ENCODE results near the gene RHCE.

DNA sequence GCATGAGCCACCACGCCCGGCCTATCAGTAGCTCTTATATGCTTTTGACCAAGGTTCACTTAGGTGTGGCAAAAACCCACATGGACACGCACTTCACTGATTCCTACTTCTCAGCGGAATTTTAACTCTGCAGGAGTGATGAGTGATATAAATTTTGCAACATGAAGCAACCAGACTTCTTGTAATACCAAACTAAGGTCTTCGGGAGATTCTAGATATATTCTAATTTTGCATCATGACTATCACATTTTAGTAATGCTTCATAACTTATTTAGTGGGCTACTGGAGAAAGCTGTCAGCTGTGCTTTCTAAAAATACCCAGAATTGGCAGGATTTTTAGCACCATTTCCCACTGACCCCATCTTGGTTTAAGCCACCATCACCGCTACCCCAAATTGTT is 27.8 kb downstream of the RHCE start:
- TF ChIP-seq, protein P1, sequence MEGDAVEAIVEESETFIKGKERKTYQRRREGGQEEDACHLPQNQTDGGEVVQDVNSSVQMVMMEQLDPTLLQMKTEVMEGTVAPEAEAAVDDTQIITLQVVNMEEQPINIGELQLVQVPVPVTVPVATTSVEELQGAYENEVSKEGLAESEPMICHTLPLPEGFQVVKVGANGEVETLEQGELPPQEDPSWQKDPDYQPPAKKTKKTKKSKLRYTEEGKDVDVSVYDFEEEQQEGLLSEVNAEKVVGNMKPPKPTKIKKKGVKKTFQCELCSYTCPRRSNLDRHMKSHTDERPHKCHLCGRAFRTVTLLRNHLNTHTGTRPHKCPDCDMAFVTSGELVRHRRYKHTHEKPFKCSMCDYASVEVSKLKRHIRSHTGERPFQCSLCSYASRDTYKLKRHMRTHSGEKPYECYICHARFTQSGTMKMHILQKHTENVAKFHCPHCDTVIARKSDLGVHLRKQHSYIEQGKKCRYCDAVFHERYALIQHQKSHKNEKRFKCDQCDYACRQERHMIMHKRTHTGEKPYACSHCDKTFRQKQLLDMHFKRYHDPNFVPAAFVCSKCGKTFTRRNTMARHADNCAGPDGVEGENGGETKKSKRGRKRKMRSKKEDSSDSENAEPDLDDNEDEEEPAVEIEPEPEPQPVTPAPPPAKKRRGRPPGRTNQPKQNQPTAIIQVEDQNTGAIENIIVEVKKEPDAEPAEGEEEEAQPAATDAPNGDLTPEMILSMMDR (conservative IDR thresholded peaks at IDR 0.05; ENCODE audit: low read length), result no peak
- TF ChIP-seq EZH2phosphoT487 (IDR thresholded peaks at IDR 0.05; ENCODE audit: borderline replicate concordance, low read depth, low read length), result no peak
